Measurements from ENCODE around the gene POLRMT.
"Not testable (repeated sequence)": the region's sequence is repeated elsewhere in the genome, so short reads cannot be mapped to it uniquely, and the experiment has no call there.

POLRMT gene

GRCh38 chr19:646779-647565 lies 13.6 kb upstream of the POLRMT start:
- no peak for DNase-seq

GRCh38 chr19:645912-646778 lies 12.8 kb upstream of the POLRMT start:
- DNase-seq = no peak

- DNase-seq = no peak
Observed at GRCh38 chr19:644789-645188, 11.5 kb upstream of the POLRMT start.

- DNase-seq = no peak
Observed at GRCh38 chr19:644363-644762, 11.0 kb upstream of the POLRMT start.

GRCh38 chr19:643736-644135 lies 10.4 kb upstream of the POLRMT start:
- no peak for DNase-seq

- DNase-seq = no peak
Observed at GRCh38 chr19:642767-643727, 9.7 kb upstream of the POLRMT start.

- DNase-seq = no peak
Observed at GRCh38 chr19:641702-642101, 8.4 kb upstream of the POLRMT start.

GRCh38 chr19:640606-641189 lies 7.4 kb upstream of the POLRMT start:
- no peak for DNase-seq

GRCh38 chr19:640161-640558 lies 6.8 kb upstream of the POLRMT start:
- no peak for DNase-seq

- peak; percentile 95 to 96 for DNase-seq
Observed at GRCh38 chr19:639253-640160, 6.2 kb upstream of the POLRMT start, which contains the start of gene FGF22. TSS of gene FGF22 (plus strand) at chr19:639879. CDS start at chr19:639926, 47 bp downstream.

- DNase-seq = no peak
Observed at GRCh38 chr19:638906-639252, 5.5 kb upstream of the POLRMT start.

- DNase-seq = no peak
Observed at GRCh38 chr19:634975-635652, 1.8 kb upstream of the POLRMT start.

GRCh38 chr19:633786-634639 lies 676 bp upstream of the POLRMT start:
- no peak for DNase-seq

GRCh38 chr19:632579-633067 lies 714 bp downstream of the POLRMT start:
- DNase-seq = no peak

- no peak for DNase-seq
Observed at GRCh38 chr19:629961-630714, 3.2 kb downstream of the POLRMT start.

- not testable (repeated sequence) for DNase-seq
Observed at GRCh38 chr19:629515-629914, 3.8 kb downstream of the POLRMT start.

GRCh38 chr19:628168-628567 lies 5.2 kb downstream of the POLRMT start:
- no peak for DNase-seq

GRCh38 chr19:626566-626965 lies 6.8 kb downstream of the POLRMT start:
- DNase-seq = not testable (repeated sequence)

- DNase-seq = no peak
Observed at GRCh38 chr19:625257-625656, 8.1 kb downstream of the POLRMT start.

Measured in activated CD4-positive, alpha-beta T cell treated with anti-CD3 and anti-CD28 coated beads, Interleukin-2, amount 50 U/mL, for 4 hours (primary cell).